K562 (cell line): ENCODE data around the gene PDLIM5. TPM values are rescaled to one million over a fixed set of nuclear protein-coding genes. Genes with fewer than 3 reads are reported as not detected.

Source experiments
- ARNT ChIP-seq, 2 experiments: fragments of 450-650 bp; IDR thresholded peaks; 2 replicates each; pipeline ENCODE4 v1.6.1; 2016; ENCODE audit warnings: mild to moderate bottlenecking in 1 of 2
- CC2D1A ChIP-seq: fragments of 450-650 bp; IDR thresholded peaks from 2 replicates; pipeline ENCODE4 v1.6.1; 2017; ENCODE audit warnings: mild to moderate bottlenecking
- FOXJ3 ChIP-seq: sonication (generic); formaldehyde crosslinking; IDR thresholded peaks from 2 replicates; pipeline ENCODE4 v1.4.0; 2020; ENCODE audit warnings: mild to moderate bottlenecking, missing genetic modification reagents
- FUS ChIP-seq: fragments of 200-400 bp; formaldehyde crosslinking; optimal IDR thresholded peaks from 2 replicates; pipeline ENCODE3; 2017; ENCODE audit warnings: low read depth, low read length
- HMG20A ChIP-seq: fragments of 450-650 bp; formaldehyde crosslinking; conservative IDR thresholded peaks from 2 replicates; pipeline ENCODE4 v1.4.0; 2020; ENCODE audit warnings: mild to moderate bottlenecking, mixed read lengths
- HSF4 ChIP-seq: fragments of 250-450 bp; sonication (Bioruptor Pico); IDR thresholded peaks from 2 replicates; pipeline ENCODE4 v2.1.2; 2022; ENCODE audit warnings: mild to moderate bottlenecking, moderate library complexity, borderline replicate concordance
- ILK ChIP-seq: fragments of 450-650 bp; IDR thresholded peaks from 2 replicates; pipeline ENCODE4 v1.6.1; 2016; ENCODE audit warnings: missing genetic modification characterization, low read depth, mild to moderate bottlenecking, missing compliant biosample characterization, moderate library complexity, borderline replicate concordance
- KLF13 ChIP-seq: fragments of 450-650 bp; IDR thresholded peaks from 2 replicates; pipeline ENCODE4 v1.6.1; 2016; ENCODE audit warnings: missing genetic modification characterization, low read depth, mild to moderate bottlenecking, missing compliant biosample characterization, moderate library complexity, borderline replicate concordance
- KLF6 ChIP-seq: fragments of 250-450 bp; sonication (Bioruptor Pico); IDR thresholded peaks from 2 replicates; pipeline ENCODE4 v1.4.0; 2020; ENCODE audit warnings: mild to moderate bottlenecking, moderate library complexity, borderline replicate concordance
- LEF1 ChIP-seq: fragments of 450-650 bp; IDR thresholded peaks from 2 replicates; pipeline ENCODE4 v1.6.1; 2016; ENCODE audit warnings: mild to moderate bottlenecking
- PHF21A ChIP-seq: fragments of 450-650 bp; IDR thresholded peaks from 2 replicates; pipeline ENCODE4 v1.6.1; 2017; ENCODE audit warnings: low read depth, borderline replicate concordance
- SAFB ChIP-seq: fragments of 200-400 bp; formaldehyde crosslinking; IDR thresholded peaks from 2 replicates; pipeline ENCODE4 v1.6.1; 2017; ENCODE audit warnings: low read depth, low read length, borderline replicate concordance
- polyA plus RNA-seq, 8 experiments: library from polyadenylated mRNA; depleted of rRNA in 4 of 8; stranded (reverse) in 5 of 8; unstranded in 3 of 8; fragments of >200 nt; fragmentation: Nextera tagmentation in 2 of 8; fragmentation: Illumina TruSeq in 1 of 8; extraction: Ambion mirVana in 2 of 8; extraction: Trizol in 1 of 8; gene quantifications; 2 replicates each; pipeline versions ENCODE4 v1.2.1 to v1.2.3, GENCODE V29; 2011 to 2014; ENCODE audit warnings: inconsistent platforms in 1 of 8, missing spikeins in 1 of 8
- total RNA-seq, 7 experiments: library from RNA; depleted of rRNA in 6 of 7; stranded (reverse); fragments of >200 nt in 6 of 7; fragmentation: Illumina TruSeq in 2 of 7; extraction: Trizol in 2 of 7; gene quantifications; 2 replicates each; pipeline versions ENCODE4 v1.2.1 to v1.2.3, GENCODE V29; 2011 to 2021; ENCODE audit warnings: low replicate concordance in 1 of 7
- TF ChIP-seq, protein P1 (sequence below), 2 experiments: fragments of 150-350 bp in 1 of 2; IDR thresholded peaks; 2 replicates each; pipeline ENCODE4 v1.6.1; 2012 to 2016; ENCODE audit warnings: low read depth in 2 of 2, low read length in 2 of 2, mild to moderate bottlenecking in 1 of 2, moderate library complexity in 1 of 2

The PDLIM5 gene
- total and polyA plus RNA-seq, 9 of the 15 experiments (the other 6 are each of a cell fraction or from before 2014, with no cell fraction given), result 36.9 to 127 (median 62.5) TPM

DNA sequence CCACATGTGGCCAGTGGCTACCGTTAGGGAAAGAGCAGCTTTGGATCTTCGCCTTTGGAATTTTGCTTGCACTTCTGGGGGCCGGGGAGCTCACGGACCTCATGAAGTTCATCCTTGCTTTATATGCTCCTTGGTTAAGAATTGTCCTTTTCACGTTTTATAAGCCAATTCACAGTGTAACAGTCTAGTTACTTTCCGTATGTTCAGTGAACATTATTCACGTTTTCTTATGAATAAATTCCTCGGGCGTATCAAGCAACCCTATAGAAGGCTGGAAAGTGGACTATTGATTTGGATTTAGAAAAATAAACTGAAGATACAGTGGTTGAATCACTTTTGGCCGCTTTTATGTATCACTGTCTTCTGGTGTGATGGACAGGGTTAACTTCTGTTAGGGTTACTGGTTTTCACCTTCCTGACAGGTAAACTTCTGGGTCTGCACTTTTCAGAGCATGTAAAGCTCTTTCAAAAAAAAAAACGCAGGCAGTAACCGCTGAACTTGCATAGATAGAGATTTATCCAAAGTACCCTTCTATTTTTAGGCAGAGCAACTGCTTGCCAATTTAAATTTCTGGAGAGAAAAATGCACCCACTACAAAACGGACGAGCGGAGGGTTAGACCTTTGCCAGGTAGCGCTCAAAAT lies 569 bp upstream of the PDLIM5 start (continued):
- no peak for TF ChIP-seq ILK (tag)
- TF ChIP-seq HSF4 (CRISPR knock-in tag), result no peak
- TF ChIP-seq SAFB, result no peak
- TF ChIP-seq FUS, result no peak
- TF ChIP-seq, protein P1, sequence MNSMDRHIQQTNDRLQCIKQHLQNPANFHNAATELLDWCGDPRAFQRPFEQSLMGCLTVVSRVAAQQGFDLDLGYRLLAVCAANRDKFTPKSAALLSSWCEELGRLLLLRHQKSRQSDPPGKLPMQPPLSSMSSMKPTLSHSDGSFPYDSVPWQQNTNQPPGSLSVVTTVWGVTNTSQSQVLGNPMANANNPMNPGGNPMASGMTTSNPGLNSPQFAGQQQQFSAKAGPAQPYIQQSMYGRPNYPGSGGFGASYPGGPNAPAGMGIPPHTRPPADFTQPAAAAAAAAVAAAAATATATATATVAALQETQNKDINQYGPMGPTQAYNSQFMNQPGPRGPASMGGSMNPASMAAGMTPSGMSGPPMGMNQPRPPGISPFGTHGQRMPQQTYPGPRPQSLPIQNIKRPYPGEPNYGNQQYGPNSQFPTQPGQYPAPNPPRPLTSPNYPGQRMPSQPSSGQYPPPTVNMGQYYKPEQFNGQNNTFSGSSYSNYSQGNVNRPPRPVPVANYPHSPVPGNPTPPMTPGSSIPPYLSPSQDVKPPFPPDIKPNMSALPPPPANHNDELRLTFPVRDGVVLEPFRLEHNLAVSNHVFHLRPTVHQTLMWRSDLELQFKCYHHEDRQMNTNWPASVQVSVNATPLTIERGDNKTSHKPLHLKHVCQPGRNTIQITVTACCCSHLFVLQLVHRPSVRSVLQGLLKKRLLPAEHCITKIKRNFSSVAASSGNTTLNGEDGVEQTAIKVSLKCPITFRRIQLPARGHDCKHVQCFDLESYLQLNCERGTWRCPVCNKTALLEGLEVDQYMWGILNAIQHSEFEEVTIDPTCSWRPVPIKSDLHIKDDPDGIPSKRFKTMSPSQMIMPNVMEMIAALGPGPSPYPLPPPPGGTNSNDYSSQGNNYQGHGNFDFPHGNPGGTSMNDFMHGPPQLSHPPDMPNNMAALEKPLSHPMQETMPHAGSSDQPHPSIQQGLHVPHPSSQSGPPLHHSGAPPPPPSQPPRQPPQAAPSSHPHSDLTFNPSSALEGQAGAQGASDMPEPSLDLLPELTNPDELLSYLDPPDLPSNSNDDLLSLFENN (IDR thresholded peaks at IDR 0.05; ENCODE audit: low read depth in 2 of 2, low read length in 2 of 2), result no peak
- TF ChIP-seq PHF21A, result no peak
- no peak for TF ChIP-seq FOXJ3
- TF ChIP-seq LEF1, result peak; percentile 3; the same call in 1 of the 2 replicates
- TF ChIP-seq HMG20A, result no peak
- no peak for TF ChIP-seq CC2D1A
- TF ChIP-seq ARNT (IDR thresholded peaks at IDR 0.05), result 0 out of 4 replicates have a peak, but pooled peaks of 1 of the 2 experiments have one; percentile 45
- no peak for TF ChIP-seq KLF13 (tag)
- TF ChIP-seq KLF6 (CRISPR knock-in tag), result no peak
